GM23248 (cell line): ENCODE measurements around the gene LRRC55. TPM values are rescaled to one million over a fixed set of nuclear protein-coding genes. Genes with fewer than 3 reads are reported as not detected.

Experiments used
- DNase-seq: peaks from one replicate; pipeline ENCODE4 v3.0.0-alpha.2; 2015
- H2AFZ ChIP-seq: fragments of 200-600 bp; sonication (generic); 2 replicates; pipeline ENCODE4 v1.6.1; 2016; ENCODE audit warnings: antibody characterized with exemption
- H3F3A ChIP-seq: fragments of 200-600 bp; sonication (generic); 2 replicates; pipeline ENCODE4 v1.6.1; 2016; ENCODE audit warnings: mild to moderate bottlenecking, antibody characterized with exemption, mixed run types; ENCODE audit not compliant: insufficient read depth
- H3K27ac ChIP-seq: fragments of 200-600 bp; sonication (generic); 2 replicates; pipeline ENCODE4 v1.5.1; 2016; ENCODE audit warnings: mild to moderate bottlenecking
- H3K27me3 ChIP-seq: fragments of 200-600 bp; sonication (generic); replicated peaks from 2 replicates; pipeline ENCODE4 v1.6.1; 2016; ENCODE audit warnings: mild to moderate bottlenecking; ENCODE audit not compliant: insufficient read depth
- H3K36me3 ChIP-seq: fragments of 200-600 bp; sonication (generic); 2 replicates; pipeline ENCODE4 v1.6.1; 2016; ENCODE audit warnings: low read depth, mild to moderate bottlenecking
- H3K4me1 ChIP-seq: fragments of 200-600 bp; sonication (generic); 2 replicates; pipeline ENCODE4 v1.6.1; 2016; ENCODE audit warnings: mild to moderate bottlenecking; ENCODE audit not compliant: insufficient read depth
- H3K4me2 ChIP-seq: fragments of 200-600 bp; sonication (generic); one replicate; pipeline ENCODE4 v1.6.1; 2016; ENCODE audit warnings: mild to moderate bottlenecking; ENCODE audit not compliant: unreplicated experiment
- H3K4me3 ChIP-seq: fragments of 200-600 bp; sonication (generic); 2 replicates; pipeline ENCODE4 v1.5.1; 2016; ENCODE audit warnings: mild to moderate bottlenecking
- H3K79me2 ChIP-seq: fragments of 200-600 bp; sonication (generic); 2 replicates; pipeline ENCODE4 v1.6.1; 2016; ENCODE audit warnings: mild to moderate bottlenecking; ENCODE audit not compliant: insufficient read depth
- H3K9ac ChIP-seq: fragments of 200-600 bp; sonication (generic); 2 replicates; pipeline ENCODE4 v1.6.1; 2016; ENCODE audit warnings: mild to moderate bottlenecking
- H3K9me2 ChIP-seq: fragments of 200-600 bp; sonication (generic); 2 replicates; pipeline ENCODE4 v1.6.1; 2016; ENCODE audit warnings: mixed run types, mild to moderate bottlenecking, moderate library complexity; ENCODE audit not compliant: insufficient read depth
- H3K9me3 ChIP-seq: fragments of 200-600 bp; sonication (generic); one replicate; pipeline ENCODE4 v1.6.1; 2017; ENCODE audit warnings: low read depth
- H4K20me1 ChIP-seq: fragments of 200-600 bp; sonication (generic); 2 replicates; pipeline ENCODE4 v1.6.0; 2016; ENCODE audit not compliant: insufficient read depth
- EZH2 ChIP-seq: fragments of 200-600 bp; sonication (generic); IDR thresholded peaks from 2 replicates; pipeline ENCODE4 v1.6.1; 2018; ENCODE audit warnings: antibody characterized with exemption, mild to moderate bottlenecking; ENCODE audit not compliant: insufficient read depth, poor library complexity, severe bottlenecking
- EZH2phosphoT487 ChIP-seq: fragments of 200-600 bp; sonication (generic); IDR thresholded peaks from 2 replicates; pipeline ENCODE4 v1.6.1; 2018; ENCODE audit warnings: antibody characterized with exemption, moderate library complexity, mild to moderate bottlenecking, low read depth; ENCODE audit not compliant: insufficient read depth
- WGBS, 2 experiments: methylation state at CpG; one replicate each; pipeline ENCODE4 v1.1.6; 2015 to 2017; ENCODE audit warnings: low lambda C conversion rate in 2 of 2, low coverage in 1 of 2; ENCODE audit errors: missing lambda C conversion rate in 2 of 2; 5-methylcytosine and 5-hydroxymethylcytosine counted together
- in situ Hi-C: fragments of 300-500 bp; cut with MboI; formaldehyde crosslinking; loops from 2 replicates; pipeline ENCODE4 v1.15.0; 2020
- polyA plus RNA-seq: library from polyadenylated mRNA; unstranded; fragments of >200 nt; fragmentation: Nextera tagmentation; extraction: Ambion mirVana; gene quantifications from 2 replicates; pipeline ENCODE4 v1.2.1, GENCODE V29; 2016
- total RNA-seq: library from RNA; depleted of rRNA; stranded (reverse); fragments of >200 nt; shearing (Covaris generic); gene quantifications from 2 replicates; pipeline ENCODE4 v1.2.3, GENCODE V29; 2014; rRNA removed

Gene LRRC55
- total RNA-seq (not detected in 2 replicates), polyA plus RNA-seq (not detected in 2 replicates)

GRCh38 chr11:57181678-57182305 lies at the start of gene LRRC55:
TSS of gene LRRC55 (plus strand) at chr11:57181953. CDS start at chr11:57182023, 70 bp downstream.
- H3K4me2 ChIP-seq, result no peak within 1 kb of the TSS
- DNase-seq, result no peak

DNA sequence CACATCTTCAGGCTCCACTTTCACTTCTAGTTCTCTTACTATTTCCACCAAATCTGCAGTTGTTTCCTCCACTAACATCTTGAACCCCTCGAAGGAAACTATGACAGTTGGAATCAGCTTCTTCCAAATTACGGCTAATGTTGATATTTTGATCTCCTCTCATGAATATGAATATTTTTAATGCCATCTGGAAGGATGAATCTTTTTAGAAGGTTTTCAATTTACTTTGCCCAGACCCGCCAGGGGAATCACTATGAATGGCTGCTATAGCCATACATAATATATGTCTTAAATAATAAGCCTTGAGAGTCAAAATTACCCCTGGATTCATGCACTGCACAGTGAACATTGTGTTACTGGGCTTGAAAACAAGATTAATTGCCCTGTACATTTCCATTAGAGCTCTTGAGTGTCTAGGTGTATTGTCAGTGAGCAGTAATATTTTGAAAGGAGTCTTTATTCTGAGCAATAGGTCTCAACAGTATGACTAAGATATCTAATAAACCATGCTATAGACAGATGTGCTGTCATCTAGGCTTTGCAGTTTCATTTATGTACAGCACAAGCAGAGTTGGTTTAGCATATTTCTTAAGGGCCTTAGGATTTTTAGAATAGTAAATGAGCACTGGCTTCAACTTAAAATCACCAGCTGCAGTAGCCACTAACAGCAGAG lies 48.3 kb upstream of the LRRC55 start:
- Histone ChIP-seq H3K9me2 (no peaks in the 10 kb centered on the region), H2AFZ (no peak overlapping the region), H3K4me3 (no peak overlapping the region), H4K20me1 (no peaks in the 10 kb centered on the region), H3K27me3 (peaks cover 36% of the 10 kb centered on the region), H3K9me3 (no peaks in the 10 kb centered on the region), H3K36me3 (no peaks in the 10 kb centered on the region), H3K9ac (no peak overlapping the region), H3K4me2 (no peak overlapping the region), H3F3A (no peaks in the 10 kb centered on the region), H3K79me2 (no peaks in the 10 kb centered on the region), H3K27ac (no peak overlapping the region), H3K4me1 (no peaks in the 10 kb centered on the region)
- DNase-seq, result no peak
- WGBS, 2 experiments, result 57 to 61% methylated on average over 3 of the region's 3 CpGs
- TF ChIP-seq EZH2, result no peak
- in situ Hi-C loops, result loop anchor here (10.0 kb wide), 1 partner anchor 111 kb away; no protein-coding TSS in a partner anchor

More at GRCh38 chr11:57181678-57182305, at the start of gene LRRC55:
- no peaks in the 10 kb centered on the region for H3K9me2 ChIP-seq
- 41 to 50% methylated on average over 15 of the region's 15 CpGs for WGBS, 2 experiments
- TF ChIP-seq EZH2 (no peak), EZH2phosphoT487 (no peak)
- in situ Hi-C loops, result no loop called here
- H3K4me3 ChIP-seq, result no peak within 1 kb of the TSS
- no peaks in the 10 kb centered on the region for H3F3A ChIP-seq
- no peaks in the 10 kb centered on the region for H4K20me1 ChIP-seq
- H3K27me3 ChIP-seq, result peaks cover 27% of the 10 kb centered on the region
- no peaks in the 10 kb centered on the region for H3K79me2 ChIP-seq
- H3K4me1 ChIP-seq, result no peaks in the 10 kb centered on the region
- no peaks in the 10 kb centered on the region for H3K9me3 ChIP-seq
- H3K9ac ChIP-seq, result no peak within 1 kb of the TSS
- no peak within 1 kb of the TSS for H3K27ac ChIP-seq
- no peak within 1 kb of the TSS for H2AFZ ChIP-seq
- no peaks in the 10 kb centered on the region for H3K36me3 ChIP-seq

DNA sequence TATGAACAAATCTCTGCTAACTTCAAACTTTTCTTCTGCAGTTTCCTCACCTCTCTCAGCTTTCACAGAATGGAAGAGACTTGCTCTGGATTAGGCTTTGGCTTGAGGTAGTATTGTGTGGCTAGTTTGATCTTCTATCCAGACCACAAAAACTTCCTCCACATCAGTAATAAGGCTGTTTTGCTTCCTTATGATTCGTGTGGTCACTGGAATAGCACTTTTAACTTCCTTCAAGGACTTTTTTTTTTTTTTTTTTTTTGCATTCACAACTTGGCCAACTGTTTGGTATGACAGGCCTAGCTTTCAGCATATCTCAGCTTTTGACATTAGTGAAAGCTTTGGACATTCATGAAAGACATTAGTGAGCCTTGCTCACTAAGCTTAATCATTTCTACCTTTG lies 47.5 kb upstream of the LRRC55 start:
- in situ Hi-C loops, result loop anchor here (10.0 kb wide), 1 partner anchor 111 kb away; no protein-coding TSS in a partner anchor
- Histone ChIP-seq H3K4me3 (no peak overlapping the region), H2AFZ (no peak overlapping the region), H3F3A (no peaks in the 10 kb centered on the region), H3K79me2 (no peaks in the 10 kb centered on the region), H3K9me3 (no peaks in the 10 kb centered on the region), H3K4me1 (no peaks in the 10 kb centered on the region), H4K20me1 (no peaks in the 10 kb centered on the region), H3K4me2 (no peak overlapping the region), H3K36me3 (no peaks in the 10 kb centered on the region), H3K27me3 (peaks cover 28% of the 10 kb centered on the region), H3K9ac (no peak overlapping the region), H3K27ac (no peak overlapping the region), H3K9me2 (no peaks in the 10 kb centered on the region)
- no peak for TF ChIP-seq EZH2phosphoT487
- TF ChIP-seq EZH2, result no peak
- DNase-seq, result no peak
- 0 to 4% methylated on average over 1 of the region's 1 CpG for WGBS, 2 experiments

DNA sequence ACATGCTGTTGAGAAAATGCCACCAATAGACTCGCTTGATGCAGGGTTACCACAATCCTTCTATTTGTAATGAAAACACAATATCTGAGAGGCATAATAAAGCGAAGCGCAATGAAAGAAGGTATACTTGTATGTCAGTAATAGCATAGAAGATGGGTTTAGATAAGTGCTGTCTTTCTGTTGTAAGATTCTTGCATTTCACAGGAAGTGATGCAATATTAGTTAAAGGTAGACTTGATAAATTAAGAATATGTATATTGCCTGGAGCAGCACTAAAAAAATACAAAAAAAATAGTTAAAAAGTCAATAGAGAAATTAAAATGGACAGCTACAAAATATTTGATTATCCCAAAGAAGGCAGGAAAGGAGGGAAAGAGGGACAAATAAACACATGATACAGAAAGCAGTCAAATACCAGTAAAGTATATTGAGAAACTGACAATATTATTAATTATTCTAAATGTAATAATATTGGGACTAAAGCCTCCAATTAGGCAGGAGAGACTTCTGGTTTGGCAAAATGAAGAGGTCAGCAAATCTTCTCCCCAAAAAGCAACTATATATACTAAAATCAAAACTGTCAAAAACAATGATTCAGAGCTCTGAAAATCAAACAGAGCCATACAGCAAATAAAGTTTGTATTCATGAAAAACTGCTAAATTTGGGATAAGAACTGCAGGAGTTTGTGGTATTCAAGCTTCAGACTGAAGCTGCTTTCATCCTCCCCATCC lies 46.6 kb upstream of the LRRC55 start:
- no peak for DNase-seq
- Histone ChIP-seq H3K9ac (no peak overlapping the region), H3K4me2 (no peak overlapping the region), H3K79me2 (no peaks in the 10 kb centered on the region), H3F3A (no peaks in the 10 kb centered on the region), H3K9me3 (no peaks in the 10 kb centered on the region), H3K4me1 (no peaks in the 10 kb centered on the region), H3K9me2 (no peaks in the 10 kb centered on the region), H3K36me3 (no peaks in the 10 kb centered on the region), H3K27me3 (peaks cover 20% of the 10 kb centered on the region), H3K27ac (no peak overlapping the region), H3K4me3 (no peak overlapping the region), H2AFZ (no peak overlapping the region), H4K20me1 (no peaks in the 10 kb centered on the region)
- TF ChIP-seq EZH2, result no peak
- TF ChIP-seq EZH2phosphoT487, result no peak
- in situ Hi-C loops, result loop anchor here (5.0 to 10.0 kb wide), 2 partner anchors 52 to 110 kb away; no protein-coding TSS in a partner anchor
- 81 to 83% methylated on average over 3 of the region's 3 CpGs for WGBS, 2 experiments
